ENCODE results near the gene CCSER1.

The CCSER1 gene

GRCh38 chr4:91472046-91472445 lies 1344.9 kb downstream of the CCSER1 start:
- ChIA-PET CTCF (interaction anchor here (1.2 kb wide), 1 partner anchor 40 kb away, joined by 3 read pairs; no protein-coding TSS in a partner anchor), POLR2A (no interaction called here)
- no peak for TF ChIP-seq CTCF (IDR thresholded peaks at IDR 0.05; ENCODE audit: control extremely low read depth, extremely low read depth, low read depth, missing control alignments)
- DNase-seq (ENCODE audit: extremely low spot score): no peak

- CTCF ChIA-PET: no interaction called here
- DNase-seq (ENCODE audit: extremely low spot score): no peak
- no peak for TF ChIP-seq CTCF (IDR thresholded peaks at IDR 0.05; ENCODE audit: control extremely low read depth, extremely low read depth, low read depth, missing control alignments)
- POLR2A ChIA-PET: no interaction called here
Observed at GRCh38 chr4:91485415-91485814, 1358.2 kb downstream of the CCSER1 start.

DNA sequence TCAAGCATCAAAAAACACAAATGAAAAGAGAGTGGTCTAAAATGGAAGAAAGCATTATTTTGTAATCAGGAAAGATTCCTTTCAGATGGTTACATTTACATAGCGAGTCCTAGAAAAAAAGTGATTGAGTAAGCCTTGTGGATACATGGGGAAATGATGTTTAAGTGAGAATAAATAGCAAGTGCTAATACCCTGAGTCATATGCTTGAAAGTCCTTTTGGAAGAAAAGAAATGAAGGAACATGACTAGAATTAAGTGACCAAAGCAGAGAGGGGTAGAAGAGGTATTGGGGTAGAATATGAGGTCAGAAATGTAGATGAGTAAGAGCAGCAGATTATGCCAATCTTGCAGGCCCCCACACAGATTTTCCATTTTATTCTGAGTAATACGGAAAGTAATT lies 1361.8 kb downstream of the CCSER1 start:
- no peak for DNase-seq (ENCODE audit: extremely low spot score)
- no peak for TF ChIP-seq CTCF (IDR thresholded peaks at IDR 0.05; ENCODE audit: control extremely low read depth, extremely low read depth, low read depth, missing control alignments)
- ChIA-PET POLR2A (no interaction called here), CTCF (no interaction called here)

DNA sequence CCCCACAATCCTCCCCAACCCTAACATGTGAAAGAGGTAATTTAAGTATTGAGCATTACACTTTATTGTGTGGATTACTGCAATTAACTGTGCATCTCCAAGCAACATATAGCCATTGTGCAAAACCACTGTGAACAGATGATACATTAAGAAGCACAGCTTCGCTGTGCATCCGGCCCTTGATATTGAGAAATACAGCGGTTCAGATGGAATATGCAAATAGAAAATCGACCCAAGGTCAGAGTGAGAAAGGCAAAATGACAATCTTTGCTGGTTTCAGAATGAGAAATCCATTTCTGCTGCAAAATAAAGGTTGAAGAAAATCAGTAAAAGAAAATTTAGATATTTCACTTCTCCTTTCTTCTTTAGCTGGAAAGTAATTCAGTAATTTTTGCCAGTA lies 1370.7 kb downstream of the CCSER1 start:
- POLR2A ChIA-PET: no interaction called here
- DNase-seq (ENCODE audit: extremely low spot score): no peak
- TF ChIP-seq CTCF (IDR thresholded peaks at IDR 0.05; ENCODE audit: control extremely low read depth, extremely low read depth, low read depth, missing control alignments): no peak
- CTCF ChIA-PET: no interaction called here

DNA sequence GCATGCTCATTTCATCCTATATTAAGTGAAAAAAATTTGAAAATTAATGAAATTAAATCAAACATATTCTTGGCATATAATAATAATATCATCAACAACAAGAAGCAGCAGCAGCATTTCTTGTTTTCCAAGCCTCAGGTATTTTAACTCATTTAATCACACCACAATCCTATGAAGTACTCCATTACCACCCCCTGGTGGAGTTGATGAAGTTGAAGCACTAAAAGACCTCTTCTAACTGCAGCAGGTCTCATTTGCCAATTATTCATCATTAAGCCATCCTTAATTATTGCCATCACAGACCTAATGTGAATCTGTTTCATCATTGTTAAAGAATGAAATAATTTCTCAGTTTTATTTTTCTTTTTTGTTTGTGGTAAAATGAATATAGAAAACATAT lies 1375.2 kb downstream of the CCSER1 start:
- DNase-seq (ENCODE audit: extremely low spot score): no peak
- POLR2A ChIA-PET: no interaction called here
- CTCF ChIA-PET: no interaction called here
- no peak for TF ChIP-seq CTCF (IDR thresholded peaks at IDR 0.05; ENCODE audit: control extremely low read depth, extremely low read depth, low read depth, missing control alignments)

DNA sequence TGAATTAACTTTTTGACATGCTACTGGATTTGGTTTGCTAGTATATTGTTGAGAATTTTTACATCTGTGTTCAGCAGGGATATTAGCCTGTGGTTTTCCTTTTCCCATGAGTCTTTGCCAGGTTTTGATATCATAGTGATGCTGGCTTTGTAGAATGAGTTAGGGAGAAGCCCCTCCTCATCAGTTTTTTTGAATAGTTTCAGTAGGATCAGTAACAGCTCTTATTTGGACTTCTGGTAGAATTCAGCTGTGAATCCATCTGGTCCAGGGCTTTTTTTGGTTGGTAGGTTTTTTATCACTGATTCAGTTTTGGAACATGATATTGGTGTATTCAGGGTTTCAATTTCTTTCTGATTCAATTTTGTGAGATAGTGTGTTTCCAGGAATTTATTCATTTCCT lies 1386.1 kb downstream of the CCSER1 start:
- DNase-seq (ENCODE audit: extremely low spot score): no peak
- ChIA-PET CTCF (no interaction called here), POLR2A (no interaction called here)
- no peak for TF ChIP-seq CTCF (IDR thresholded peaks at IDR 0.05; ENCODE audit: control extremely low read depth, extremely low read depth, low read depth, missing control alignments)

DNA sequence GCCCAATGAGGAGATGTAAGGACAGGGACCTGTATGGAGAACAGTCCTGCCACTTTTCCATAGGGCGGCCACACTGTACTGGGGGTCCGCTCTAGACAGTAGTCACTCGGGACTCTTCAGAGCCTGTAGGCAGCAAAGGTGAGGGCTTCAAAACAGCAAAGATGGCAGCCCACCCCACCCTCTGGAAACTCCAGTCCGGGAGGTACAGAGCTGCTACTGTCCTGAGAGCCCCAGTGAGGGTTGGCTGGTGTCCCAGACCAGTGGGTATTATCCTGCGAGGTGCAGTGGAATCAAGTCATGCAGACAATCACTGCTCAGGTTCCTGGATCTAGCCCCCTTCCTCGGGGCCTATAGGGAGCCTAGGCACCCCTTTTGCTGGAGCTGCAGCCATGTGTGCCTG lies 1392.0 kb downstream of the CCSER1 start:
- POLR2A ChIA-PET: no interaction called here
- CTCF ChIA-PET: no interaction called here
- no peak for DNase-seq (ENCODE audit: extremely low spot score)
- no peak for TF ChIP-seq CTCF (IDR thresholded peaks at IDR 0.05; ENCODE audit: control extremely low read depth, extremely low read depth, low read depth, missing control alignments)
